Peyer's patch (tissue), 4 donors: ENCODE measurements around the gene AHCYL2.

Experiments used
- POLR2A ChIP-seq, 2 donors: fragments of 450-650 bp; IDR thresholded peaks; one replicate each; pipeline ENCODE4 v1.5.1; 2017; ENCODE audit warnings: antibody characterized with exemption in 2 of 2, mild to moderate bottlenecking in 2 of 2, moderate library complexity in 2 of 2
- TF ChIP-seq, protein P1 (sequence below), 6 experiments: fragments of 450-650 bp in 4 of 6; fragments of 200-600 bp in 2 of 6; sonication (generic) in 1 of 6; IDR thresholded peaks; one replicate each; pipeline ENCODE4 v1.5.1; 2017 to 2019; ENCODE audit warnings: antibody characterized with exemption in 6 of 6, mild to moderate bottlenecking in 3 of 6, moderate library complexity in 1 of 6

DNA sequence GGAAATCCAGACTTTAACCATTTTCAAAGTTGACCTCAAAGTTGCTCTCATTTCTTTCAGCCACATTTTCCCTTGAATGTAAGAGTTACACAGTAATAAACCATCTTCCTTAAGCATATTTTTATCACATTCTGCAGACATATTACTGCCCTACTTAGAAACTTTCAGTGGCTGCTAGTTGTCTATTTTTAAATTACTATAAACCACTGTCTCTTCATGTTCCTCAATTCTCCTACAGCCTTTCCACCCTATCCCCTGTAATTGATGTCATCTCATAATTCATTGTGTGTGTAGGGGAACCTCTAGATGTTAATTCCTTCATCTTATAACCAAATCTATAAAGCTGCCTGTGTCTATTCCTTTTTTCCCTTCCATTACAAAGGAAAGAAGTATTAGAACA, 131.3 kb downstream of the AHCYL2 start:
- TF ChIP-seq, protein P1, sequence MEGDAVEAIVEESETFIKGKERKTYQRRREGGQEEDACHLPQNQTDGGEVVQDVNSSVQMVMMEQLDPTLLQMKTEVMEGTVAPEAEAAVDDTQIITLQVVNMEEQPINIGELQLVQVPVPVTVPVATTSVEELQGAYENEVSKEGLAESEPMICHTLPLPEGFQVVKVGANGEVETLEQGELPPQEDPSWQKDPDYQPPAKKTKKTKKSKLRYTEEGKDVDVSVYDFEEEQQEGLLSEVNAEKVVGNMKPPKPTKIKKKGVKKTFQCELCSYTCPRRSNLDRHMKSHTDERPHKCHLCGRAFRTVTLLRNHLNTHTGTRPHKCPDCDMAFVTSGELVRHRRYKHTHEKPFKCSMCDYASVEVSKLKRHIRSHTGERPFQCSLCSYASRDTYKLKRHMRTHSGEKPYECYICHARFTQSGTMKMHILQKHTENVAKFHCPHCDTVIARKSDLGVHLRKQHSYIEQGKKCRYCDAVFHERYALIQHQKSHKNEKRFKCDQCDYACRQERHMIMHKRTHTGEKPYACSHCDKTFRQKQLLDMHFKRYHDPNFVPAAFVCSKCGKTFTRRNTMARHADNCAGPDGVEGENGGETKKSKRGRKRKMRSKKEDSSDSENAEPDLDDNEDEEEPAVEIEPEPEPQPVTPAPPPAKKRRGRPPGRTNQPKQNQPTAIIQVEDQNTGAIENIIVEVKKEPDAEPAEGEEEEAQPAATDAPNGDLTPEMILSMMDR (IDR thresholded peaks at IDR 0.05) = no peak
- no peak for TF ChIP-seq POLR2A (IDR thresholded peaks at IDR 0.05)
